HEK293 (cell line): ENCODE measurements around the gene FOXC2.

Experiments used
- CTCF ChIA-PET: fragments of 350-600 bp; formaldehyde crosslinking; extraction: SDS; loops from one replicate; lab custom pipeline; 2021; ENCODE audit warnings: antibody characterized with exemption; lab: Yijun Ruan, JAX
- POLR2A ChIA-PET: fragments of 300-600 bp; formaldehyde crosslinking; extraction: SDS; loops from one replicate; lab custom pipeline; 2020; ENCODE audit warnings: antibody characterized with exemption, inconsistent platforms; lab: Yijun Ruan, JAX
- H3K27ac ChIP-seq: fragments of 200-500 bp; sonication (Bioruptor generic); 2 replicates; pipeline ENCODE4 v1.5.1; 2014; ENCODE audit warnings: low read depth, low read length, control low read depth, inconsistent platforms; ENCODE audit errors: extremely low read depth
- H3K36me3 ChIP-seq, 2 experiments: fragments of 200-500 bp in 1 of 2; sonication (Bioruptor generic) in 1 of 2; 1 replicate in 1 of 2; 2 replicates in 1 of 2; pipeline ENCODE4 v1.5.1; 2014 to 2017; ENCODE audit warnings: inconsistent platforms in 2 of 2, low read length in 2 of 2; ENCODE audit not compliant: control insufficient read depth in 2 of 2, insufficient read depth in 1 of 2
- H3K4me1 ChIP-seq: fragments of 200-500 bp; sonication (Bioruptor generic); 2 replicates; pipeline ENCODE4 v1.5.1; 2014; ENCODE audit warnings: mild to moderate bottlenecking, low read length, inconsistent platforms; ENCODE audit not compliant: control insufficient read depth, insufficient read depth
- H3K4me3 ChIP-seq: 2 replicates; pipeline ENCODE4 v1.5.1; 2011; ENCODE audit warnings: low read depth, mild to moderate bottlenecking, control low read depth, low read length, moderate library complexity
- H3K9me3 ChIP-seq: fragments of 200-500 bp; sonication (Bioruptor generic); 2 replicates; pipeline ENCODE4 v1.5.1; 2014; ENCODE audit warnings: low read depth, low read length, inconsistent platforms; ENCODE audit not compliant: control insufficient read depth, insufficient read depth
- AEBP2 ChIP-seq: fragments of 450-650 bp; formaldehyde crosslinking; IDR thresholded peaks from 2 replicates; pipeline ENCODE4 v1.5.1; 2016; ENCODE audit warnings: missing biosample characterization, missing genetic modification characterization, borderline replicate concordance
- BCL11B ChIP-seq: fragments of 450-650 bp; formaldehyde crosslinking; IDR thresholded peaks from 2 replicates; pipeline ENCODE4 v1.5.1; 2016; ENCODE audit warnings: low read depth, missing biosample characterization, missing genetic modification characterization
- EGR2 ChIP-seq: fragments of 450-650 bp; formaldehyde crosslinking; IDR thresholded peaks from 2 replicates; pipeline ENCODE4 v1.5.1; 2016; ENCODE audit warnings: low read depth, missing biosample characterization, missing genetic modification characterization
- GLIS1 ChIP-seq: fragments of 450-650 bp; formaldehyde crosslinking; IDR thresholded peaks from 2 replicates; pipeline ENCODE4 v1.5.1; 2016; ENCODE audit warnings: missing biosample characterization, missing genetic modification characterization
- GLIS2 ChIP-seq: fragments of 450-650 bp; formaldehyde crosslinking; IDR thresholded peaks from 2 replicates; pipeline ENCODE4 v1.5.1; 2016; ENCODE audit warnings: missing biosample characterization, missing genetic modification characterization
- INSM2 ChIP-seq: fragments of 450-650 bp; formaldehyde crosslinking; IDR thresholded peaks from 2 replicates; pipeline ENCODE4 v1.5.1; 2016; ENCODE audit warnings: missing biosample characterization, missing genetic modification characterization
- MEIS1 ChIP-seq: sonication (generic); formaldehyde crosslinking; IDR thresholded peaks from 2 replicates; pipeline ENCODE4 v1.8.1; 2022; ENCODE audit warnings: missing genetic modification reagents, mild to moderate bottlenecking, borderline replicate concordance
- PRDM6 ChIP-seq: fragments of 450-650 bp; formaldehyde crosslinking; IDR thresholded peaks from 2 replicates; pipeline ENCODE4 v1.5.1; 2017; ENCODE audit warnings: missing biosample characterization, missing genetic modification characterization
- ZBTB11 ChIP-seq: fragments of 450-650 bp; formaldehyde crosslinking; conservative IDR thresholded peaks from 2 replicates; pipeline ENCODE4 v1.5.1; 2016; ENCODE audit warnings: low read depth, missing biosample characterization, missing genetic modification characterization
- ZBTB21 ChIP-seq: fragments of 450-650 bp; formaldehyde crosslinking; IDR thresholded peaks from 2 replicates; pipeline ENCODE4 v1.5.1; 2017; ENCODE audit warnings: missing biosample characterization, missing genetic modification characterization
- ZNF138 ChIP-seq: fragments of 450-650 bp; formaldehyde crosslinking; IDR thresholded peaks from 2 replicates; pipeline ENCODE4 v1.5.1; 2016; ENCODE audit warnings: missing biosample characterization, missing genetic modification characterization, borderline replicate concordance
- ZNF140 ChIP-seq: fragments of 450-650 bp; formaldehyde crosslinking; IDR thresholded peaks from 2 replicates; pipeline ENCODE4 v1.5.1; 2016; ENCODE audit warnings: missing biosample characterization, missing genetic modification characterization
- ZNF184 ChIP-seq: fragments of 450-650 bp; IDR thresholded peaks from 2 replicates; pipeline ENCODE4 v1.5.1; 2018; ENCODE audit warnings: missing biosample characterization, mild to moderate bottlenecking, missing genetic modification characterization
- ZNF292 ChIP-seq: fragments of 450-650 bp; formaldehyde crosslinking; IDR thresholded peaks from 2 replicates; pipeline ENCODE4 v1.5.1; 2016; ENCODE audit warnings: low read depth, missing biosample characterization, missing genetic modification characterization, borderline replicate concordance
- ZNF335 ChIP-seq: fragments of 450-650 bp; formaldehyde crosslinking; conservative IDR thresholded peaks from 2 replicates; pipeline ENCODE4 v1.5.1; 2016; ENCODE audit warnings: missing biosample characterization, missing genetic modification characterization
- ZNF354C ChIP-seq: fragments of 450-650 bp; formaldehyde crosslinking; IDR thresholded peaks from 2 replicates; pipeline ENCODE4 v1.5.1; 2016; ENCODE audit warnings: missing biosample characterization, missing genetic modification characterization, low read depth, borderline replicate concordance
- ZNF529 ChIP-seq: fragments of 450-650 bp; formaldehyde crosslinking; IDR thresholded peaks from 2 replicates; pipeline ENCODE4 v1.5.1; 2017; ENCODE audit warnings: missing genetic modification characterization, missing biosample characterization; ENCODE audit not compliant: insufficient replicate concordance
- ZNF555 ChIP-seq: fragments of 450-650 bp; formaldehyde crosslinking; conservative IDR thresholded peaks from 2 replicates; pipeline ENCODE4 v1.5.1; 2017; ENCODE audit warnings: missing biosample characterization, mild to moderate bottlenecking, missing genetic modification characterization, inconsistent platforms
- ZNF561 ChIP-seq: fragments of 450-650 bp; IDR thresholded peaks from 2 replicates; pipeline ENCODE4 v1.5.1; 2018; ENCODE audit warnings: missing biosample characterization, missing genetic modification characterization, borderline replicate concordance
- ZNF580 ChIP-seq: fragments of 450-650 bp; formaldehyde crosslinking; IDR thresholded peaks from 2 replicates; pipeline ENCODE4 v1.5.1; 2016; ENCODE audit warnings: missing biosample characterization, missing genetic modification characterization
- ZNF707 ChIP-seq: fragments of 450-650 bp; formaldehyde crosslinking; IDR thresholded peaks from 2 replicates; pipeline ENCODE4 v1.5.1; 2016; ENCODE audit warnings: missing biosample characterization, missing genetic modification characterization
- ZNF76 ChIP-seq: fragments of 450-650 bp; formaldehyde crosslinking; IDR thresholded peaks from 2 replicates; pipeline ENCODE4; 2016; ENCODE audit warnings: low read depth, missing biosample characterization, missing genetic modification characterization, borderline replicate concordance
- ZNF792 ChIP-seq: fragments of 450-650 bp; formaldehyde crosslinking; IDR thresholded peaks from 2 replicates; pipeline ENCODE4 v1.5.1; 2016; ENCODE audit warnings: missing biosample characterization, missing genetic modification characterization
- ZSCAN30 ChIP-seq: fragments of 450-650 bp; IDR thresholded peaks from 2 replicates; pipeline ENCODE4 v1.5.1; 2018; ENCODE audit warnings: missing biosample characterization, mild to moderate bottlenecking, missing genetic modification characterization, moderate library complexity

Gene FOXC2

GRCh38 chr16:86571530-86571915, 4.9 kb downstream of the FOXC2 start:
- no peak overlapping the region for H3K27ac ChIP-seq
- ChIA-PET POLR2A (no interaction called here), CTCF (interaction anchor here (0.6 kb wide), 1 partner anchor 227 kb away, joined by 3 read pairs; no protein-coding TSS in a partner anchor)
- no peaks in the 10 kb centered on the region; the same call in 1 of the 2 replicates for H3K4me1 ChIP-seq
- no peaks in the 10 kb centered on the region for H3K36me3 ChIP-seq
- TF ChIP-seq ZNF707 (tag by site-specific recombination): no peak
- TF ChIP-seq ZBTB11 (tag by site-specific recombination): peak; percentile 41; the same call in 1 of the 2 replicates
- no peaks in the 10 kb centered on the region for H3K9me3 ChIP-seq
- no peak overlapping the region for H3K4me3 ChIP-seq

GRCh38 chr16:86572041-86572521, 5.5 kb downstream of the FOXC2 start:
- TF ChIP-seq ZNF580: no peak
- TF ChIP-seq ZNF335 (tag by site-specific recombination): no peak
- no peak for TF ChIP-seq ZNF354C (tag by site-specific recombination)
- no peak for TF ChIP-seq ZNF184
- TF ChIP-seq GLIS1 (tag by site-specific recombination): no peak
- TF ChIP-seq EGR2: no peak
- no peak for TF ChIP-seq ZSCAN30 (tag by site-specific recombination)
- TF ChIP-seq ZNF555 (tag by site-specific recombination): no peak
- no peak for TF ChIP-seq ZNF76 (tag by site-specific recombination)
- TF ChIP-seq ZNF561 (tag by site-specific recombination): no peak
- no peak for TF ChIP-seq ZNF792 (tag by site-specific recombination)
- no peak for TF ChIP-seq ZBTB21
- Histone ChIP-seq H3K4me1 (peaks cover 3% of the 10 kb centered on the region; the same call in 1 of the 2 replicates), H3K9me3 (no peaks in the 10 kb centered on the region), H3K27ac (no peak overlapping the region), H3K4me3 (no peak overlapping the region), H3K36me3 (no peaks in the 10 kb centered on the region)
- ChIA-PET CTCF (interaction anchor here (0.6 kb wide), 1 partner anchor 38 kb away, joined by 3 read pairs; no protein-coding TSS in a partner anchor), POLR2A (no interaction called here)

GRCh38 chr16:86572606-86573005, 6.0 kb downstream of the FOXC2 start:
- Histone ChIP-seq H3K4me1 (peaks cover 3% of the 10 kb centered on the region; the same call in 1 of the 2 replicates), H3K27ac (no peak overlapping the region), H3K36me3 (no peaks in the 10 kb centered on the region), H3K9me3 (no peaks in the 10 kb centered on the region), H3K4me3 (no peak overlapping the region)
- ChIA-PET CTCF (interaction anchor here (0.6 kb wide), 2 partner anchors 39 to 432 kb away, joined by 3 read pairs; no protein-coding TSS in a partner anchor), POLR2A (no interaction called here)
- TF ChIP-seq ZNF529 (tag by site-specific recombination) (no peak), AEBP2 (tag by site-specific recombination) (no peak), ZNF138 (tag by site-specific recombination) (no peak), ZNF292 (tag by site-specific recombination) (no peak), MEIS1 (CRISPR knock-in tag) (no peak), INSM2 (no peak), GLIS2 (tag by site-specific recombination) (no peak), PRDM6 (tag by site-specific recombination) (no peak), BCL11B (tag by site-specific recombination) (no peak), ZNF140 (no peak), ZNF184 (no peak)
